ENCODE results near the gene GTF2H3. TPM values are rescaled to one million over a fixed set of nuclear protein-coding genes. Genes with fewer than 3 reads are reported as not detected.

Gene GTF2H3
- total and polyA plus RNA-seq, 9 of the 15 experiments (the other 6 are each of a cell fraction or from before 2014, with no cell fraction given) = 22.7 to 99.7 (median 49.6) TPM

- TF ChIP-seq MGA (IDR thresholded peaks at IDR 0.05) (peak; percentile 93), KLF13 (tag; IDR thresholded peaks at IDR 0.05; ENCODE audit: borderline replicate concordance, low read depth) (peak; percentile 93), HBP1 (CRISPR knock-in tag; IDR thresholded peaks at IDR 0.05) (peak; percentile 94), ZMIZ1 (IDR thresholded peaks at IDR 0.05; ENCODE audit: low read depth in 2 of 2, low read length in 2 of 2) (0 out of 4 replicates have a peak, but pooled peaks of 1 of the 2 experiments have one; percentile 45), BRCA1 (IDR thresholded peaks at IDR 0.05) (no peak), BRCA1 (CRISPR knock-in tag; IDR thresholded peaks at IDR 0.05) (0 out of 2 replicates have a peak, but pooled peaks have one; percentile 14)
These were observed 31.8 kb upstream of the GTF2H3 start, which contains the start of gene DDX55 (continued) for GRCh38 chr12:123601602-123602489.

Measured in K562 (cell line).